GM19035 (cell line): ENCODE results near the gene ITPR2.
"Not testable (repeated sequence)": the region's sequence is repeated elsewhere in the genome, so short reads cannot be mapped to it uniquely, and the experiment has no call there.

Experiments
- ATAC-seq: cut with Tn5 transposase; IDR thresholded peaks from one replicate; pipeline ENCODE4 v1.9.1; 2021; ENCODE audit not compliant: unreplicated experiment

Gene ITPR2

DNA sequence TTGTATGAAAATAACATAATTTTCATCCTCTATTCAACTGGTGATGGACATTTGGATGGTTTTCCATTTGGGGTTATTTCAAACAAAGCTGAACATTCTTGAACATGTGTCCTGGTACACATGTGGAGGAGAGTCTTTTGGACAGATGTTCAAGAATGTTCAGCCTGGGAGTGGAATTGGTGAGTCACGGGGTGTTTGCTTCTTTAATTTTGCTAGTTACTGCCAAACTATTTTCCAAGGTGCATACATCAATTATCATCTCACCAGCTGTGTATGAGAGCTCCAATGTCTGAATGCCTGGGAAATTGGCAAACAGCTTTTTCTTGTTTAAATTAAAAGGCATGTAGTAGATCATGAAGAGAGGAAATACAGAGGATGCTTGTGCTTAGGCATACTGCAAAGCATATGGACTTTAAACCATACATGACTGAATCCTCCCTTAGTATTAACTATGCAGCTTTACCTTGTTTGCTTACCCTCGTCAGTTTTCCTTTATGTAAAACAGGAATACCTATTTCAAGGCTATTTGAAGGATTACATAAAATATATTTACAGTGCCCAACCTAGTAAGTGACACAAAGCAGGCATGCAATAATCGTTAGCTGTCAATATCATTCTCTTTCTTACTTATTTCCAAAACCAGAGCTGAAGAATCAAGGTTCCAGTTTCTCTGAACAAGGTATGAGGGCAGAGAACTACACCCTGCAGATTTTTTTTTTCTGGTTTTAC, 152.1 kb downstream of the ITPR2 start:
- no peak for ATAC-seq

DNA sequence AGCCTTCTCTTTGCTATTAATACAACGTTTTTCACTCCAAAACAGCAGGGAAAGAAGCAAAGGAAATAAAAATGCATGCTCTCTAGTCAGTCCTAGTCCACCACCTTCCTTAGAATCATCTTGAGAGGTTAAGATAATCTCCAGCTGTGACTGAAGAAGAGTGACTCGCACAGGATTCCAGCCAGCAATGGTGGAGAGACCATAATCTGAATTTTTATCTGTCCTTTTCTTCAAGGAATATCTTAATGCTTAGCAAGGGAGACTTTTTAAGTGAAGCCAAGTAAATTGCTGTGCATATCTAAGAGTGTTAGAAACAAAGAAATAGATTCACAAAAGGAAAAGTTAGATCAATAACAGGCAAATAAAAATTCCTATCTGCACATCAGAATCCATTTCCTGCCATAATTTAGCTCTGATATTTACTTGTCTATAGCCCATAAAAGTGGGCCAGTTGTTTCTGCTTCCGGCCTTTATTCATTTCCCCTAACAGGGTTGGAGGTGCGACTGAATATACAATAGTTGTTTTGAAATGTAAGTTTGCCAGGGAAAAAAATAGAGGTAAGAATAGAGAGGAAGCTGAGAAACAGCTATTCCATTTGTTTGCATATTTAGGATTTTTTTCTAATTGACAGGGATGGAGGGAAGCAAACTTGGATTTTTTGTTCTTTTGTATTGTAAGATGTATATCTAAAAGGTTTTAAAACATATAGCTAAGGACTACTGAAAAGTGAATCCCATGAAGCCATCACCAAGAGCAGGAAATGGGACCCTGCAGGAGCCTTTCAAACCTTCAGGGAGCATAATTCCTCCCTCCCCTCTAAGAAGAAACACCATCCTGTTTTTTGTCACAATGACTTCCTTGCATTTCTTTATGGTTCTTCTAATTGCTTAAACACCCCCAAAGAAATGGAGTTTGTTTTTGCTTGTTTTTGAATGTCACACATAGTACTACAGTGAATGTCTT, 154.0 kb downstream of the ITPR2 start:
- no peak for ATAC-seq

DNA sequence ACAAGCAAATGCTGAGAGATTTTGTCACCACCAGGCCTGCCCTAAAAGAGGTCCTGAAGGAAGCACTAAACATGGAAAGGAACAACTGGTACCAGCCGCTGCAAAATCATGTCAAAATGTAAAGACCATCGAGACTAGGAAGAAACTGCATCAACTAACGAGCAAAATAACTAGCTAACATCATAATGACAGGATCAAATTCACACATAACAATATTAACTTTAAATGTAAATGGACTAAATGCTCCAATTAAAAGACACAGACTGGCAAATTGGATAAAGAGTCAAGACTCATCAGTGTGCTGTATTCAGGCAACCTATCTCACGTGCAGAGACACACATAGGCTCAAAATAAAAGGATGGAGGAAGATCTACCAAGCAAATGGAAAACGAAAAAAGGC, 161.5 kb downstream of the ITPR2 start:
- ATAC-seq: not testable (repeated sequence)

DNA sequence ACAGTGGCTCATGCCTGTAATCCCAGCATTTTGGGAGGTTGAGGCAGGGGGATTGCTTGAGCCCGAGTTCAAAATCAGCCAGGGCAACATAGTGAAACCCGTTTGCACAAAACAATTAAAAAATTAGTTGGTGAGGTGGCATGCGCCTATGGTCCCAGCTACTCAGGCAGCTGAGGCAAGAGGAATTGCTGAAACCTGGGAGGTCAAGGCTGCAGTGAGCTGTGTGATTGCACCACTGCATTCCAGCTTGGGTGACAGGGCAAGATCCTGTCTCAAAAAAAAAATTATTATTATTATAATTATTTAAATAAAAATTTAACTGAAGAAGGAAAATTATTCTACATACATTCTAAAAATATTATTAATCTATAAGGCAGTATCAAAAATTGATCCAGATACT, 164.1 kb downstream of the ITPR2 start:
- ATAC-seq: no peak

DNA sequence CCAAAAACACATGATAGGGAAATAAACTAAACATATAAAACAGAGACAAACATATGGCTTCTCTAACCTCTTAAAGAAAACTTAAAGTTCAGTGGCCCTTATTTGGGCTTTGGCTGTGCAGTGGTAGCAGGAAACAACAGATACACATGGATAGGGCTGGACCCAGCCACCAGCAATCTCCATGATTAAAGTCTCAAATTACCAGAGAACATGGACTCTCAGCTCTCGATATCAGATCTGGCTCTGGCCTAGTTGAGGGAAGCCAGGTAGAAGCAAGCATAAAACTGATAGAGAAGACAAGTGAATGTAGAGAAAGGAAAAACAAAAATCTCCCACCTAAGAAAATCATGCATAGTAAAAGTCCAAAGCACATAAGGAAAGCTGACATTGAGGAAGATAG, 164.8 kb downstream of the ITPR2 start:
- ATAC-seq: no peak

DNA sequence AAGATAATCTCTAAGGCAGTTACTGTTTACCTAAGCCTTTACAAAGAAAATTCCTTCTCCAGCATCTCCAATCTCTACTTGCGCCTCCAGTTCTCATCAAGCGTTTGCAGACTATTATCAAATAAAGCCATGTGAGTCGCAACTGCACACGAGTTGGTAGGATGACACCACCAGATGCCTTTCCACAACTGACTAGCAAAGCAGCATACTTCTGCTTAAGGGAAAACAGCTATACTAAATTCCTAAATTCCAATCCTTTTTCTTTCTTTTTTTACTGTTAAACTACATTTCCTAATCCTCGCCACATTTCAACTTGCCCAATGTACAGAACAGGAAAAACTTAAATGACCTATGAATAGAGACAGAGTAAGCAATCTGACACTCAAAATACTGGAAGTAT, 166.7 kb downstream of the ITPR2 start:
- ATAC-seq: no peak

DNA sequence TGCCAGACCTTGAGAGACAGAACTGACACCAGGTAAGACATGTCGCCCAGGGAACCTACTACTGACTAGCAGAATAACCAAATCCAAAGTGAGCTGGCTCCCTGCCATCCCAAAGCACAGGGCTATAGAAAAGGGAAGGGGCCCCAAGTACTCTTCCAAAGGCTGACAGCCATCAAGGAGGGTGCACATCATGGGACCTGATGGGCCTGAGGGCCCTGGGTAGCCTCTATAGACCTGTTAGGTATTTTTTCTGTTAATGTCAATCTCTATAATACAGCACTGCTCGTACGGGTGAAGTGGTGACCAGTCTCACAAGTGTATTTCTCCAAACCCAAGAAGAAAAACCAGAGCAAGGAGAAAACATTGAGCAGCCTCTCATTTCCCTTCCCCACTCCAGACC, 171.6 kb downstream of the ITPR2 start:
- ATAC-seq: no peak

DNA sequence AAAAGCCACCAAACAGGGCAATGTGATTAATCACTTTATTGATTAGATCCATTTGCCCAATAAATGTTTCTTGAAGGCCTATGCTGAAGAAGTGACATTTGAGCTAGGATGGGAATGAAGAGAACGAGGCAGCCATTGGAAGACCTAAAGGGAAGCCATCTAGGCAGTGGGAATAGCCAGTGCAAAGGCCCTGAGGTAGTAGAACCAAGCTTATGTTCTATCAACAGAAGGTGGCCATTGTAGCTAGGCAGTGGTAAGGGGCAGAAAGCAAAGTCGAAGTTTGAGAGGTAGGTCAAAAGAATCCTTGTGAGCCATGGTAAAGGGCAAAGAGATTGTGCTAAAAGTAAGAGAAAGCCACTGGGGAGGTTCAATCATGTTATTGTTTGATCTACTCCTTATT, 173.1 kb downstream of the ITPR2 start:
- ATAC-seq: no peak

DNA sequence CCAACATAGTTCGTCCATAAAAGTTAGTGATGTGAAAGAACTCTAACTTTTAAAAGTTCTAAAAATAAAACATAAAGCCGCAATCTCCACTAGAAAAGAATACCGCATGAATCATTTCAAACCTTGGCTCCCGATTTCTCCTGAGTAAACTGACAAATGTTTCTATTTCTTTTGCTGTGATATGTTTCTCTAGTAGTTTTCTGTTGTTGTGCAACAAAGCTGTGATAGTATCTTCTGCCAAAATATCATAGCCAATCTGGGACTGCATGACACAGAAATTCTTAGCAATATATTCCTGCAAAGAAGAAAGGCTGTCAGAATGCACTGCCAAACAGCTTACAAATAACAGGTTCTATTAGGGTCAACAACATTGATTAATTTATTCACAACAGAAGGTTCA, 174.0 kb downstream of the ITPR2 start:
- ATAC-seq: no peak

DNA sequence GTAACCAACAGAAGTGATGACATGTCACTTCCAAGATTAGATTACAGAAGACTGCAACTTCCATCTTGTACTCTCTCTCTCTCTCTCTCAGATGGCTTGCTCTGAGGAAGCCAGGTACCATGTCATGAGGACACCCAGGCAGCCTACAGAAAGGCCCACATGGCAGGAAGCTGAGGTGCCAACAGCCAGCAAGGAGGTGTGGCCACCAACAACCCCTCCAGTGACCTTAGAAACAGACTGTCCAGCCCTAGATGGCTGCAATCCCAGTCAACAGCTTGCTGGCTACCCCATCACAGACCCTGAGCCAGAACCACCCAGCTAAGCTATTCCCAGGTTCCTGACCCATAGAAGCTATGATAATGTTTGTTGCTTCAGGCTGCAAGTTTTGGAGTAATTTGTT, 178.4 kb downstream of the ITPR2 start:
- no peak for ATAC-seq

DNA sequence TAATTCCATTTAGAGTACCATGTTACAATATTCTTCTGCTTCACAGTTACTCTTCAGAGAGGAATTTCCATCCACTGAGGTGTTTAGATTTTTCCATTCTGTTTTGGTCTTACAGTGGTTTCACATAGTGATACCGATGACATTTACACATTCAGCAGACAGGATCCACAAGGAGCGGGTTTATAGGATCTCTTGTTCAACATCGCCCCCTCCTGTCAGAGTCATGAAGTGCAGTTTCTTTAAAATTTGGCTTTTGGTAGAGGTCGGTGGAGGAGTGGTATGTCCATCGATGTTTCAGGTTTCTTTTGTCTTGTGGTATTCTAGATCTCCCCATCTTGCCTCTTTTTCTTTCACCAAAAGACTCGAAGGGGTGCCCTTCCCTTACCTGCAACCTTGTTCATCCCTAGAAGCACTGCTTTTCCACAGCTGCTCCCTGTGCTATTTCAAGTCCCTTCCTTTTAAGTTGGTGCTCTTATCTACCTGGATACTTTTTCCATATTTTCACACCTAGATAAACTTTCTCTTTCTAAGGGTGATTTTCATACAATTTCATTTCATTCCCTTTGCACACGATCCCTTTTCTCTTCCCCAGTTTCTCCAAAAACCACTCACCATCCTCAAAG, 181.3 kb downstream of the ITPR2 start:
- ATAC-seq: no peak

DNA sequence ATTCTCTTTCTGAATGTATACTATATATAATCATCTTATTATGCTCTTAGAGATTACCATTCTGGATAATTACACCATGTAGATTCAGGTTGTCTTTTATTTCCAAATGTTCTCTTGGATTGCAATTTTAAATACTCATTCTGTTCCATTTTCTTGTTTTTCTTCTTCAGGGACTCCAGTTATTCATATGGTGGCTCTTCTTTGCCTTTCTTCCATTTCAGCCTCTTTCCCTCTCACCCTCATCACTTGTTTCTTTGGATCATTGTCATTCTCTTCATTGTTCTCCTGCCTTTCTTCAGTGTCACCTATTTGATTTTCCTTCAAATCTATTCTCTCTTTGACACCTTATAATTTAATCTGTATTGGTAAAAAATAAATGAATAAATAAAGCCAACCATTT, 182.0 kb downstream of the ITPR2 start:
- no peak for ATAC-seq

DNA sequence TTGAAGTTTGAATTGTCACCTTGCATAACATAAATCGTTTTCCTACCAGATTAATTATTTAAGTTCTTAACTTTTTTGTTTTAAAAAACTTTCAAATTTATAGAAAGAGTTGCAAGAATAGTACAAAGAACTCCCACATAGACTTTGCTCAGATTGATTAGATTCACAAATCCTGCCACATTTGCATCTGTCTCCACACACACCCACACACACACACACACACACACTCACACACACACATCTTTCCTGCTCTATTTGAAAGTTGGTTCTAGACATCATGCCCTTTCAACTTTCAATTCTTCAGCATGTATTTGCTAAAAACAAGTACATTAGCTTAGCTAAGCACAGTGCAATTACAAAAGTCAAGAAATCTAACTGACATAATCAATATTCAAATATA, 184.0 kb downstream of the ITPR2 start:
- no peak for ATAC-seq

DNA sequence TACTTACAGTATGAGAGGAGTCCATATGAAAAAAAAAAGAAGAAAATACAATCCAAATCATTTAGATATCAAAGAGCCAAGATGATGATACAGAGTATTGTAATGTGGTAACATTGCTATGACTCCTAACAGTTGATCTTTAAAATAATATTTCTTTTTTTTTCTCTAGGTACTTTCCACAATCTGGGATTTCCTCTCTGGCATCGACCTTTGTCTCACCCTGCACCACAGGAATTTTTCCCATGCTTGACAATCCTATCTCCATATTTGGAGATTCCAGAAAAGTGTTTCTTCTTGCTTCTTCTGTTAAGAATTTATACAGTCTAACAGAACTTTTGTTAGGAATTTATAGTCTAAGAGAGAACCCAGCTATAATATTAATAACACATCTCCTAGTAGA, 184.4 kb downstream of the ITPR2 start:
- ATAC-seq: no peak

DNA sequence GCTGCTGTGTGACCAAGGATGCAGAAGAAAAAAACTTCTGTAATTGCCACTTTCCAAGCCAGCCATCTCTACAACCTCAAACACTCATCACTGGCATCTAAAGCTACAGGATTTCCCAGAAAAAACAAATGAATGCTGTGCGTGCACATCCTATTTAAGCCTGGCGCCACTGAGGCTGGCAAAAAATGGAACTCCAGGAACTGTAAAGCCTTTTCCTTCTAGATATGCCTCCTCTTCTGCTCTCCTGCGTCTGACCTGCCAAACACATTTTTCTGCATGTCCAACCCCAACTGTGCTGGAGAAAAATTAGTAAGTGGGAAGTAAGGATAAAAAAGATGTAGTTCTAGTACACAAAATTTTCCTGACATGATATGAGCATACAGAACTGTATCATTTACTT, 184.9 kb downstream of the ITPR2 start:
- no peak for ATAC-seq

DNA sequence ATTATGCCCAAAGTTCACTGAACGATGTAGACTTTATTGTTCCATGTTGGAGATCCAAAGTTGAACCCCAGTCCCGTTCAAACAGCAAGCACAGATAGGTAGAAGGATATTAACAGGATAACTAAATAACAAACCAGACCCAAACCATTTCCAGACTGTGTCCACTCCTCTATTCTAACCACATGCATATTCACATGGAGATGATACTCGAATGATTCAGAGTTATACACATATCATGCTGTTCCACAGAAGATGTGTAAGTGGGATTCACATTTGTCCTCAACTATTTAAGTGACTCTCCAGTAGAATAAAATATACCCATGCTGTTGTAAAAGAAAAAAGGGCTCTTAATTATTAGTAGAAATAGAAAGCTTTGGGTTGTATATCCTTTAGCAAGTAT, 185.9 kb downstream of the ITPR2 start:
- no peak for ATAC-seq

DNA sequence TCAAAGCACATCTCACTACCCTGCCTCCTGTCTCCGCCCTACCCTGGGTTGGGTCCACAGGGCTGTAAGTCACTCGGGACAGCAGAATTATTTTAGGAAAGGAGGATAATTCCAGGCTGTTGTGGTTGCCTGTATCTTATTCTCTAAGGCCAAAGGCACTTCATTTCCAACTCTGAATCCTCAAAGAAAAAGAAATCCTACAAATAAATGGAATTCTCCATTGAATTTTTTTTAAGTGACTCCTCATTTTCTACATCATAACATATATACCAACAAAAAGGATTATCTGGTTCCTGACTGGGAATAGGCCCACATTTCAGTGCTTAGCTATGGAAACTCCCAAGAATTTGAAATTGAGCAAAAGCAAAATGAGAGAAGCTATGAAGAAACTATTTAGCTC, 186.4 kb downstream of the ITPR2 start:
- ATAC-seq: no peak

DNA sequence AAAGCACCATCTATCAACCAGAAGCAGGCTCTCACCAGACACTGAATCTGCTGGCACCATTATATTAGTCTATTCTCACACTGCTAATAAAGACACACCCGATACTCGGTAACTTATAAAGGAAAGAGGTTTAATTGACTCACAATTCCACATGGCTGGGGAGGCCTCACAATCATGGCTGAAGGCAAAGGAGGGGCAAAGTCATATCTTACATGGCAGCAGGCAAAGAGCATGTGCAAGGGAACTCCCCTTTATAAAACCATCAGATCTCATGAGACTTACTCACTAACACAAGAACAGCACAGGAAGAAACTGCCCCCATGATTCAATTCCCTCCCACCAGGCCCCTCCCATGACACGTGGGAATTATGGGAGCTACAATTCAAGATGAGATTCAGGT, 188.6 kb downstream of the ITPR2 start:
- ATAC-seq: not testable (repeated sequence)

DNA sequence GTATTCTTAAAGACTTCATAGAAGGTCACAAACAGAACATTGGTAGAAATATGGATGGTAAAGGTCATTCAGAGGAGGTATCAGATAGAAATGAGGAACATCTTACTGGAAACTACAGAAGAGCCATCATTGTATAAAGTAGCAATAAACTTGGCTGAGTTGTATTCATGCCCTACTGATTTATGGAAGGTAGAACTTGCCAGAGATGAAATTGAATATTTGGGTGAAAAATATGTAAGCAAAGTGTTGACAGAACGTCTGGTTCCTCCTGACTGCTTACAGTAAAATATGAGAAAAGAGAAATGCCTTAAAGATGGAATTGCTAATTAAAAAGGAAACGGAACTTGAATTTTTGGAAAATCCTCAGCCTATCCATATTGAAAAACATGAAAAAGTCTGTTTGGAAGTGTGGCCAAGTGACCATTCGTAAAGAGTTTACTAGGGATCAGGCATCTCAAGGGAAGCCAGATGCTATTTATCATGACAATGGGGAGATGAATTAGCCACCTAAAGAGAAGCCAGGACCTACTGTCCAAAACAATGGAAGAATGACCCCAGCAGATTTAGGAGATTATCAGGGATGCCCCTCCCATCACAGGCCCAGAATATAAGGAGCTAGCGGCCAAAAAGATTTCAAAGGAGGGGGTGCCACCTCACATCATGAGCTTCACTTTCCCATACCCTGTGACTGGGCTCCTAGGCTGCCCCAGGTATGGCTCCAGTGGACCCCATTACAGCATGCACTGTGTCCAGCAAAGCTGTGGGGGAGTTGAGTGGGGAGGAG, 189.3 kb downstream of the ITPR2 start:
- ATAC-seq: no peak

DNA sequence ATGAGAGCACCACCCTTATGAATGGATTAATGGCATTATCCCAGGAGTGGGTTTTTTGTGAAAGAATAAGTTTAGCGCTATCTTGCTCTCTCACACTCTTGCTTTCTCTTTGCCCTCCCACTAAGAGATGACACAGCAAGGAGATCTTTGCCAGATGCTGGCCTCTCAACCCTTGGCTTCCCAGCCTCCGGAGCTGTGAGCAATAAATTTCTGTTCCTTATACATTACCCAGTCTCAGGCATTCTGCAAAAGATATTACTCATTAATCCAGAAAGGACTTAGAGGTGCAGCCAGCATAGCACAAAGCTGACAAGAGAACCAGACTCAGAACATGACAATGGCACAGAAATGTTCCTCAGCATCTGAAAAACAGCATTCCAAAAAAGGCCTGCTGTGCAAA, 190.6 kb downstream of the ITPR2 start:
- no peak for ATAC-seq

DNA sequence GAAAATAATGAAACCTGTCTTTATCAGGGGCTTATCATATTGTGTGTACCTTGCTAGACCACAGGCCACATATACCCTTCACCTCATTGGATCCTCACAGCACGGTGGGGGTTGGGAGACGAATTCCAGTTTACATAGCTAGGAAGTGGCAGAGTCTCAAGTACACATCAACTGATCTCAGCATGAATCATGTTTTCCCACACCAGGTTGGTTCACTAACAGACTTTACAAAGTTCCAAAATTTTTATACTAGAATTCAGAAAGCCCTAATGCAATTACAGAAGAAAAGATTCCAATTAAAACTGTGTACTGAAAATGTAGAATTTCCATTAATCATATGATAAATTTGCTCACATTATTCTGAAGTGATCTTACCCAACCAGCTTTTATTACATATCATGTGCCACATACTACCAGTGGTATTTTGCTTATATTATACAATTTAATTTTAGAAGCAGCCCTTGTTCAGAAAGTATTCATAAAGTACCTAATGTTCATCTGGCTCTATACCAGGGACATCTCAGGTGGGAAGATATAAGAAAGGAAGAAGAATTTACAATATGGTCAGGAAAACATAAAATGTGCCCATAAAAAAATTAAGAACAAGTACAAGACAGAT, 196.2 kb downstream of the ITPR2 start:
- no peak for ATAC-seq
